Chondrocyte (in vitro differentiated cells): ENCODE results near the gene AFAP1L2. TPM values are rescaled to one million over a fixed set of nuclear protein-coding genes. Genes with fewer than 3 reads are reported as not detected.

ENCODE experiments used
- DNase-seq: peaks from one replicate; pipeline ENCODE4 v3.0.0; 2021; ENCODE audit warnings: mixed read lengths, low spot score
- H3K27ac Mint-ChIP-seq: one replicate; pipeline ENCODE4 v1.8.0; 2021; ENCODE audit warnings: mild to moderate bottlenecking, moderate library complexity, mixed read lengths; ENCODE audit not compliant: unreplicated experiment
- H3K27me3 Mint-ChIP-seq: 2 replicates; pipeline ENCODE4 v1.8.0; 2021; ENCODE audit warnings: low read depth, mixed read lengths
- H3K36me3 Mint-ChIP-seq: 2 replicates; pipeline ENCODE4 v1.8.0; 2021; ENCODE audit warnings: low read depth, mixed read lengths
- H3K4me1 Mint-ChIP-seq: 2 replicates; pipeline ENCODE4 v1.8.0; 2021; ENCODE audit warnings: low read depth, mild to moderate bottlenecking, mixed read lengths
- H3K4me3 Mint-ChIP-seq: one replicate; pipeline ENCODE4 v1.8.0; 2021; ENCODE audit warnings: mild to moderate bottlenecking, moderate library complexity, mixed read lengths; ENCODE audit not compliant: unreplicated experiment
- H3K9me3 Mint-ChIP-seq: 2 replicates; pipeline ENCODE4 v1.8.0; 2021; ENCODE audit warnings: low read depth, mixed read lengths
- CTCF ChIP-seq: fragments of 200-600 bp; sonication (generic); IDR thresholded peaks from 2 replicates; pipeline ENCODE4 v1.5.0; 2021; ENCODE audit warnings: antibody characterized with exemption, mild to moderate bottlenecking, moderate library complexity
- total RNA-seq: library from RNA; stranded (reverse); gene quantifications from 3 replicates; pipeline ENCODE4 v1.2.1, GENCODE V29; 2021

Gene AFAP1L2
- total RNA-seq, 1 donor from 2014 or later: 2.9 TPM

GRCh38 chr10:114364726-114365125 lies 39.6 kb downstream of the AFAP1L2 start:
- DNase-seq: no peak
- H3K27ac Mint-ChIP-seq: no peak overlapping the region
- H3K4me3 Mint-ChIP-seq: no peak overlapping the region
- no peak for TF ChIP-seq CTCF
- peaks cover 17% of the 10 kb centered on the region for H3K4me1 Mint-ChIP-seq
- no peaks in the 10 kb centered on the region for H3K36me3 Mint-ChIP-seq
- H3K9me3 Mint-ChIP-seq: peaks cover 4% of the 10 kb centered on the region
- no peaks in the 10 kb centered on the region for H3K27me3 Mint-ChIP-seq

GRCh38 chr10:114363745-114364454 lies 40.4 kb downstream of the AFAP1L2 start:
- Mint-ChIP-seq H3K4me3 (no peak overlapping the region), H3K4me1 (peaks cover 25% of the 10 kb centered on the region), H3K27ac (no peak overlapping the region), H3K36me3 (no peaks in the 10 kb centered on the region), H3K27me3 (no peaks in the 10 kb centered on the region), H3K9me3 (peaks cover 4% of the 10 kb centered on the region)
- no peak for TF ChIP-seq CTCF
- DNase-seq: no peak

DNA sequence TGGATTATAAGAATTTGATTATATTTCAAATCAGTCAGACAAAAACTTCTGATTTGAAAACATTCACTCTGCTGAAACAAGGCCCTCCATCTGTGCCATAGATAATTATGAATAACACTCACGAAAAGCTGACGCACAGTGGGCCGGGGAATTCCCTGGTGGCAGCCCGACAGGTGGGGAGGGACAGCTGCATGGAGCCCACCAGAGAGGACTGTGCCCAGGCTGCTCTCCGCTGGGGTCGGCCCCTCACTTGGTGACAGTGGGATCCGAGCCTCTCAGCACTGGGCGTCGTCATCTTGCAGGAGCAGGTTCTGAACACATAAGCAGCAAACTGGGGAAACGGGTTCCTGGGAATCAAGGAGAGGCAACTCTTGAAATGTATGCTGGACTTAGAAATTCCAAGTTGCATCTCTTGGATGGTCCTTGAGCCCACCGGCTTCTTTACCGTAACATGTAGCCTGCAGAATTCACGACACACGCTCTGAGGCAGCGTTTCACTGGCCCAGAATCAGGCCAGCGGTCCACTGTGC lies 41.4 kb downstream of the AFAP1L2 start:
- Mint-ChIP-seq H3K4me3 (no peak overlapping the region), H3K36me3 (no peaks in the 10 kb centered on the region), H3K4me1 (peaks cover 25% of the 10 kb centered on the region), H3K9me3 (peaks cover 4% of the 10 kb centered on the region), H3K27ac (no peak overlapping the region), H3K27me3 (no peaks in the 10 kb centered on the region)
- no peak for DNase-seq
- TF ChIP-seq CTCF: no peak

DNA sequence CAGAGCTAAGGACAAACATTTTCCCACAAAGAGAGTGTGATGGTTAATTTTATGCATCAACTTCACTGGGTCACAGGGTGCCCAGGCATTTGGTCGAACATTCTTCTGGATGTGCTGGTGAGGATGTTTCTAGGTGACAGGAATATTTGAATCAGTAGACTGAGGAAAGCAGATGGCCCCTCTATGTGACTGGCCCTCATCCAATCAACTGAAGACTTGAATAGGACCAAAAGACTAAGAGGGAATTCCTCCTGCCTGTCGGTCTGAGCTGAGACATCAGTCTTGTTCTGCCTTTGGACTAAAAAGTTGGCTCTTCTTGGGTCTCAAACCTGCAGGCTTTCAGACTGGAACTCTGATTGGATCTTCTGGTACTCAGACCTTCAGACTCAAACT lies 44.4 kb downstream of the AFAP1L2 start:
- H3K4me1 Mint-ChIP-seq: peaks cover 32% of the 10 kb centered on the region
- no peak overlapping the region for H3K4me3 Mint-ChIP-seq
- DNase-seq: no peak
- TF ChIP-seq CTCF: no peak
- H3K27me3 Mint-ChIP-seq: no peaks in the 10 kb centered on the region
- no peak overlapping the region for H3K27ac Mint-ChIP-seq
- H3K36me3 Mint-ChIP-seq: no peaks in the 10 kb centered on the region
- H3K9me3 Mint-ChIP-seq: peaks cover 2% of the 10 kb centered on the region

- no peak overlapping the region for H3K4me3 Mint-ChIP-seq
- H3K36me3 Mint-ChIP-seq: no peaks in the 10 kb centered on the region
- no peak overlapping the region for H3K27ac Mint-ChIP-seq
- no peaks in the 10 kb centered on the region for H3K27me3 Mint-ChIP-seq
- peaks cover 2% of the 10 kb centered on the region for H3K9me3 Mint-ChIP-seq
- H3K4me1 Mint-ChIP-seq: peaks cover 32% of the 10 kb centered on the region
- TF ChIP-seq CTCF: no peak
- no peak for DNase-seq
Measured at GRCh38 chr10:114359041-114359952, 45.0 kb downstream of the AFAP1L2 start.
